Esophagus squamous epithelium (tissue), 4 donors: Measurements from ENCODE around the gene MAP3K20.

Experiments
- CTCF ChIP-seq, 6 experiments: fragments of 450-650 bp in 4 of 6; fragments of 200-600 bp in 2 of 6; sonication (generic) in 2 of 6; IDR thresholded peaks; one replicate each; pipeline ENCODE4 v1.5.1; 2016 to 2019; ENCODE audit warnings: antibody characterized with exemption in 6 of 6, mild to moderate bottlenecking in 4 of 6, moderate library complexity in 4 of 6
- POLR2A ChIP-seq, 4 donors: fragments of 450-650 bp; IDR thresholded peaks; one replicate each; pipeline ENCODE4 v1.6.1; 2017; ENCODE audit warnings: antibody characterized with exemption in 4 of 4, mild to moderate bottlenecking in 4 of 4, moderate library complexity in 3 of 4

- TF ChIP-seq CTCF (IDR thresholded peaks at IDR 0.05) = no peak
- TF ChIP-seq POLR2A (IDR thresholded peaks at IDR 0.05) = no peak
These were observed 82.1 kb downstream of the MAP3K20 start for GRCh38 chr2:173157676-173158293.
